ENCODE results near the gene NECTIN1.
A peak's percentile ranks its signal among the peaks of the same experiment; 100 is the strongest.

NECTIN1 gene

DNA sequence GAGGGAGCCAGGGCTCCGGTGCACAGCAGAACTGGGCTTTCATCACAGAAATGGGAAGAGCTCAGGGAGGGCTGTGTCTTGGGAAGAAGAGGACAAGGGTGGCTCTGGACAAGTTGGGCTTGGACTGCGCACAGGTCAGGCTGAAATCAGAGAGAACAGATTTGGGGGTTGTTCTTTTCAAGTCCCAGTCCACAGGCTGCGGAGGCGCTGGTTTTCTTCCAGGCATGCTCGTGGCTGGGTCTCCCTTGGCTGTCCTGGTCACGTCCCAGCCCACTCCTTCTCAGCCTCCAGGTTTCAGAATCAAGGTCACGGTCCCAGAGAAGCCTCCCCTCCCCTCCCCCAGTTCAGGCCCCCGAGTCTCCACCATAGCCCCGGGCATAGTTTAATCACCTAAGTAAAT, 17.0 kb downstream of the NECTIN1 start:
- DNase-seq, result no peak

DNA sequence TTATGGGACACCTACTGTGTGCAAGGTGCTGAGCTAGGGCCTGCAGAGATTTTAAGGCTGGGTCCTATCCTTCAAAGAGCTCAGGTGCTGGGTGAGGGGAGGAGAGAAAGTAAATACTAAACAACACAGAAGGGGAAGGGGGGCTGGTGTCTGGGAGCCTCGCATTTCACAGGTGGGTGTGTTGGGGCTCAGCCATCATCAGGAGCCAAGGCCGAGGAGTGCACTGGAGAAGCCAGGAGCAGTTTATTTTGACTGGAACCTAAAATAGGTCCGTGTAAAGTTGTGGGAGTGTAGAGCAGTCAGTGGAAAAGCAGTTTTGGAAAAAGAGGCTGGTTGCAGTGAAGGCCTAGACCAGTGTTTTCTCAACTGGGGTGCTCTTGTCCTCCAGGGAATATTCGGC, 17.5 kb downstream of the NECTIN1 start:
- no peak for DNase-seq

DNA sequence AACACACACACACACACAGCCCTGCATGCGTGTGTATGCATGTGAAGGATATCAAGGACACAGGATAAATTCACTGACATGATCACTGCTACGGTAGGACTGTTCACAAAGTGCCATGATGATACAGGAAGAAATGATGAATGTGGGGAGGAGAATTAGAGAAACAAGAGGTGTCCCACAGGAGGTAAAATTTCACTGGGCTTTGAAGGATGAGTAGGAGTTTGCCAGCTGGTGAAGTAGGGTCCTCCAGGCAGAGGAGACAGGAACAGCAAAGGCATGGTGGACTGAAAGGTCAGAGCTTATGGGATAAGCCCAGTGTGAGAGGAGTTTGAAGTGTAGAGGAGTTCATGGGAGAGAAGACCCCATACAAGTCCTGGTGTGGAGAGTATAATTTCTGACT, 18.6 kb downstream of the NECTIN1 start:
- no peak for DNase-seq

DNA sequence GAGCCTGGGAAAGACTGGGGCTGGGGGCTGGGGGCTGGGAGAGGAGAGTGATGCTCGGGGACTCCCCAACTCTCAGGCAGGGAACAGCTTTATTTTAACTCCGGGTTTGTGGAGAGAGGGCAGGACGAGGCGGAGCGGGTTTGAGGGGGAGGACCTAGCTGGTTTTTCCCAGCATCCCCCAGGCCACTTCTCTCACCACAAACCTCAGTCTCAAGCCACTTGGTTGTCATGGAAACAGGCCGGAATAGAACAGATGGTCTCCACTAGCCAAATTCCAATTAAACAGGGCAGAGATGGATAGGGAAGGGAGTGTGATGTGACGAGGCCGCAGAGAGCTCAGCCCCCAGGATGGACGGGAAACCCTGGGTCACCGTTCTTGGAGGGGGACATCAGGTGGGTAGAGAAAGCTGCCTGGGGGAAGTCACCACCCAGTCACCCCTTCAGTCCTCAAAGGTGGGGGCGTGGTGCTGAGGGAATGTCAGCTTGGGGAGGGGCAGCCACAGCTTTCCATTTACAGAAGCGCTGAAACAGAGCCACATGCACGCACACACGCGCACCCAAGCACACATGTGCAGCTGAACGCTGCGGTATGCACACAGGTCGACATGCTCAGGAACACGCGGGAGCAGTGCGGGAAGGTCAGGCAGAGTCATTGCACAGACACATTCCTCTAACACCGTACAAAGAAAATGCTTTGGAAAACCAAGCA, 19.2 kb downstream of the NECTIN1 start:
- DNase-seq, result peak; percentile 89

DNA sequence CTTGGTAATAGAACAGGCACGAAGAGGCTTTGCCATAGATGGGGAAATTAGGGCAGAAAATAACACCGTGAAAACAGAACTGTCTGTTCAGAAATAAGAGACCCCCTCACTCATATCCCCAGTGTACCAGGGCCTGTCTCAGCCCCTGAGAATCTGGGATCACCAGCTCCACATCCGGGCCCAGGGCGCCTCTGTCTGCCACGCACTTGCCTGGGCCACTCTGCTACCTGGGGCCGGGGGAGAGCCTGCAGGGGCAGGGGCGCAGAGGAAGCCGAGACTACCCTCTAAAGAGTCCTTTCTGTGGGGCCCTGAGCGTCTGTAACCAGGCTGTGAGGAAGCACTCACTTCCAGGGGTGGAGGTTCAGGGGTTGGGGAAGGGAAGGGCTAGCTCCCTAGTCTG, 19.8 kb downstream of the NECTIN1 start:
- no peak for DNase-seq

DNA sequence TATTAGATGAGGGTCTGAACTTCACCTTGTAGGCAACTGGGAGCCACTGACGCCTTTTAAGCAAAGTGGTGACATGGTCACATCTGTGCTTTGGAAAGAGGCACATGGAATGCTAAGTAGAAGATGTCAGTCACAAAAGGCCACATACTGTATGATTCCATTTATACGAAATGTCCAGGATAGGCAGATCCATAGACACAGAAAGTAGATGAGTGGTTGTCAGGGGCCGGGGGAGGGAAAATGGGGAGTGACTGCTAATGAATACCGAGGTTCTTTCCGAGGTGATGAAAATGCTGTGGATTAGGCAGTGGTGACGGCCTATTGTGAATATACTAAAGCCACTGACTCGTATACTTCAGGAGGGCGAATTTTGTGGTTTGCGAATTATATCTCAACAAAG, 20.6 kb downstream of the NECTIN1 start:
- no peak for DNase-seq

DNA sequence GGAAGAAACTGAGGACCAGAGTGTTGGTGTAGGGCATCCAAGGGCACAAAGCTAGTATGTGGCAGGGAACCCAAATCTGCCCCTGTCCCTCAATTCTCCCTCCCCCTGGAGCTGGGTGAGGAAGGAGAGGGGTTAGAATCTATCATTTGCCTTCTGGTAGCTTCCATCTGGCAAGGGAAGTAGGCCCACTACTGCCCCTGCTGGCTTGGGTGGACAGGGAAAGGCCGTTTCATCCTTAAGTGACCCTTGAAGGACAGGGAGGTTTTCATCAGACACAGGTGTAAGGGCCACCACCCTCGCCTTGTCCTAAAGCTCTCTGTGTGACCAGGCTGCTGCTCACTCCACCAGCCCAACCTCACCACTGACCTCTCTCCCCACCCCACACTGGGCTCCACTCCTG, 22.1 kb downstream of the NECTIN1 start:
- DNase-seq, result no peak

DNA sequence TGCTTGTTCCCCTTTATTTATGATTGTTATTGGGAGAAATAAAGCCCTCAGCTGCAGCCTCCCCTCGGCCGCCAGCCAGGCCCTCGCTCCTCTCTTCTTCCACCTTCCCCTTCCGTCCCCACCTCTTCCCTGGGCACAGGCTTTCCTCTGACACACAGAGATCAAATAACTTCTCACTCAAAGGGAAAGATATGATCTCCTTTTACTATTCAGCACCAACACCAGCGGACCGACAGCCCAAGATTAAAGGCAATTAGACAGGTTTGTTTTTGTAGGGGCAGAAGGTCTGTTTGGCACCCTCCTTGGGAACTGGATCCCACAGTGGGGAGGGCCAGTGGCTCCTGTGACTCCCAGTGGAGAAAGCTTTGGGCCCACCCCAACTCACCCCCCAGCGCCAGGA, 23.0 kb downstream of the NECTIN1 start:
- no peak for DNase-seq

DNA sequence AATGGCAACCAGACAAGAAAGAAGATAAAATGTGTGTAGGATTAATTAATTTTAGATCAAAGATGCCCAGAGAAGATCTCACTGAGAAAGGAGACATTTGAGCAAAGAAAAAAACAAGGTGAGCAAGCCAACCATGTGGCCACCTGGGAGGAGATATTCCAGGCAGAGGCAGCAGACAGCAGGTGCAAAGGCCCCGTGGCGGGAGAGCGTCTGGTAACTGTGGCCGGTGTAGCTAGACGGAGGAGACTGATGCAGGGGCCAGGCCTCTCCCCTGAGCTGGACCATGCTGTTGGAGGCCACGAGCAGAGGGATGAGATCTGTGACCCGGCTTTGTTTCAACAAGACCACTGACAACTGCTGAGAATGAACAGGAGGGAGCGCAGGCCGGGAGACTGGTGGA, 23.6 kb downstream of the NECTIN1 start:
- DNase-seq, result no peak

DNA sequence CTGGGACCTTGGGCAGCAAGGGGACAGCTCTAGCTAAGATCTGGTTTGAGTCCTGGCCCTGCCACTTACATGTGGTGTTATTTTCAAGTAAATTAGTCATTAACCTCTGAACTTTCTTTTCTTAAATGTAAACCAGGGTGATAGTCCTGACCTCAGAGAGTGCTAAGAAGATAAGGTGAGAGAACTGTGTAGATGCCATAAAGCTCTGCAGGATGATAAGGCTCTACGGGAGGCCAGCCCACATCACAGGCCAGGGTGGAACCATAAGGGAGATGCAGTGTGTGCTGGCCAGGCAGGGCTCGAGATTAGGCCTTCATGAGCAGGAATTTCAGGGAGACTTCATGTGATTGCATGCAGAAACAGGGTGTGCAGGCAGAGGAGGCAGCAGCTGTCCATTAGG, 24.2 kb downstream of the NECTIN1 start:
- no peak for DNase-seq

DNA sequence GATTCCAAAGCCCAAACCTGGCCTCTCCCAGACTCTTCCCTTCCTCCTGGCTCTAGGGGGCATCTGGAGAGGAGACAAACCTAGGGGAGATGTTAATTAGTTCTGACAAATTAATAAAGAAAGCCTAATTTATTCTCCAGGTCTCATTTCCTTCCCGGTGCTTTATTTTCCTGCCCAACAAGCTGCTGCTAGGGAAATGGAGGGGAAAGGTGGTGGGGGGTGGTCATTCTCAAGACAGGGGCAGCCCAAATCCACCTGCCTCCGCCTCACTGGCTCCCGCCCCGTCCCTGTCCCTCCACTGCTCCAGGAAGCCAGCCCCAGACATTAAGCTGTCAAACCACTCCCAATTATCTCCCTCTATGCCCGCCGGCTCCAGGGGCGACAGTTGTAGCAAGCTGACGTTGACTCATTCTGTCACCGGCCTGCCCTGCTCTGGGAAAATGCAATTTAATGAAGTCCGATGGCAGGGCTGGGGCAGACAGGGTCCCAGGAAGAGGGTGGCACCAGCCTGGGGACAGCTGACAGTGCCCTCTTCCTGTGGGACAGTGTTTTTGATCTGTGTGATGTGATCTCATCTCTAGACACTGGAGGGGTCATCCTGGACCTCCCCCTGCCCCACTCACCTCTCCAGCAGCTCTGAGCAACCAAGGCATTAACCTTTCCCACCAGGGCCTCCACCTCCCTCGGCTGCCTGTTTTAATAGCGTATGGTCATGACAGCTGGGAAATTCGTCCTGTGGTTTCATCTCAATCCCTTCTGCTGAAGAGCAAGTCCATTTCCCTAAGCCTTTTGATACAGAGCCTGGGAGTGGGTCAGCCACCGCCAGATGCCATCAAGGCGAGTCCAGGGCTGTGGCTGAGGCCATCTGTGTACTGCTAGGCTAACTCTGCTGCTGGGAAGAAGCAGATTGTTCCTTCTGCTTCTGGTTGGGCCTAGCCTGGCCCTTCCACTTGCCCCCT, 27.1 kb downstream of the NECTIN1 start:
- peak; percentile 47 for DNase-seq

DNA sequence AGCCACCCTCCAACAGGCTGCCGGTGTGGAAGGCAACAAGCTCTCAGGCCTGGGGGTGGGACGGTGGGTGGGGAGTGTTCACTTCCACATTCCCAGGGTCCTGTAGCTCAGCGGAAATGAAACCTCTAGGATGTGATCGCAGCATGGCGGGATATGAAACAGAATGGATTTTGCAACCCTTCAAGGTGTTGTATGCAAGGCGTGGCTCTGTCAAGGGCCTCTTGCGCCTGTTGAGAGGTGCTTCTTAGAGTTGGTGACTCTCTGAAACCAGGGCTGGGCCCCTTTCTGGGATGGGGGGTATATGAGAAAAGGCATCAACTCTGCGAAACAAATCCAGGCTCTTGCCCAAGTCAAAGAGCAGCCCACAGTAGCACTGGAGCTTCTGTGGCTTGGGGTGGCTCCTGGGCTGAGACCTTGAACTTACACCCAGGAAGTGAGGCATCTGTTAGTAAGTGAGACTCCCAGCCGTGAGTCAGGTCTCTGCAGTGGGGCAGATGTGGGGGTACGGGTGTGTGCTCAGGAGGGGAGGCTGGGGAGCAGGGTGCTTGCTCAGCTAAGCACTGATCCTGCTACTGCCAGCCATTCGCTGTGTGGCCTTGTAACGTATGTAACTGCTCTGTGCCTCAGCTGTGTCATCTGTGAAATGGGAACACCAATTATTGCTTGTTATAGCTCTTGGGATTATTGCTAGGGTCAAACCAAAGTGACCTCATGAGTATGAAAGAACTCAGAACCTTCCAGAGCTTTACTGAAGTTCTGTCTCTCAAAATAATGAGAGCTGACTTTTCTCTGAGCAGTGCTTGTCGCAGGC, 28.3 kb downstream of the NECTIN1 start:
- DNase-seq, result no peak

DNA sequence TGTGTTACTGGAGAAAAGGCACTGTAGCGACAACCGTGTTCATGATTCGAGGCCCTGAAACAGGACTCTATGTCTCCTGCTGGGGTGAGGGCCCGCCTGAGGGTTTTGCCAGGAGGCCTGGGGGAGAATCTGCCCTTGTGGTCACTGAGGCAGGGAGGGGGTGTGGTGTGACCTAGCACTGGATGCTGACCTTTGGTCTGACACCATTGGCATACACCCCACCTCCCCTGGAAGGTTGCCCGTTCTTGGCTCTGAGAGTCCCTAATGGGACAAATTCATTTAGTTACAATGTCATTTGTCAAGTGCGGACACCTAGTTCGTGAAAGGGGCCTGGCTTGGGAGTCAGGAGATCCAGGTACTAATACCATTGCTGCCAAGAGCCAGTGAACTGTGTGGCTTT, 29.0 kb downstream of the NECTIN1 start:
- DNase-seq, result no peak

DNA sequence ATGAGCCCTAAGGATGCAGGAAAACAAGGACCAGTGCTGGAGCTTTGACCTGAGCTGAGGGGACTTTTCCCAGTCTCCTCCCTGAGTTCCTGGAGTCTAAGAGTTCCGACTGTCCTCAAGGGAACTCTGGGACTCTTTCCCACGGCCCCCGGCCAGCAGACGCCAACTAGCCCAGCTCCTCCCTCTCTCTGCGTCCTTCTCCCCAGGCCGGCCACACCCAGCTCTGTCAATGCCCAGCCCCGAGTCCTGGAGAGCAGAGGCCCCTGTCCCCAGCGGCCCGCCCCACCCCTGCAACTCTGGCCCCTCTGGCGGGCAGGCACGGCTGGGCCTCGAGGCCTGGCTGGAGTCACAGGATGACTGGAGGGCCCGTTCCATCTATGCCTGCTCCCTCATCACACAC, 29.8 kb downstream of the NECTIN1 start:
- peak; percentile 11 for DNase-seq

DNA sequence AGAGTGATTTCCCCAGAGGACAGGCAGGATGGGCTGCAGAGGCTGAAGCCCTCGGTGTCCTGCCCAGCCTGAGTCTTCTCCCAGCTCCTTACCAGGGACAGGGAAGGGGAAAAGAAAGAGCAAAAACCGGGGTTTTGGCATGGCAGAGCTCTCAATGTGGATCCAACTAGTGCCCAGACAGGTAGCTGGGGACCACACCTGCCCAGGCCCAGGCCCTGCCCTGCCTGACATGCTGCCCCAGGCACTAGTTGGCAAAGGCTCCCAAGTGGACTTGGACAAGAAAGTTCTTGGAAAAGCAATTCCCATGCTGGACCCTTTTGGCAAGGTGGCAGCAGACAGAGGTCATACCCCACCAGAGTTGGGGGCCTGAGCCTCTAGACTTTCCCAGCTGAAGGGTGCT, 31.1 kb downstream of the NECTIN1 start:
- DNase-seq, result no peak

DNA sequence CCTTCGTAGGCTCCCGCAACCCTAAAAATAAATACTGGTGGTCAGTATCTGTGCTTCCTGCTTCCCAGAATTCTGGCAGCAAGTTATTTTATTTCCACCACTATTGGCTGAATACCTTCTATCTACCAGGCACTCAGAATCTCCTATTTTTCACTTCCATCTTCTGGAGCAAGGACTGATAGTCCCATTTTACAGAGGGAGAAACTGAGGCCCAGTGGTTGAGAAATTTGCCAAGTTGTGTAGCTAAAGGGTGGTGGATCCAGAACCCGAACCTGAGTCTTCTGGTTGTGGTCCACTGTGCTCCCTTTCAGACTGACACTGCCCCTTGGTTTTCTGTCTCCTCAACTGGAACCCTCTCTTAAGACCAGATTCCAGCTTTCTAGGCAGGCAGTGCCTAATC, 31.6 kb downstream of the NECTIN1 start:
- DNase-seq, result no peak

DNA sequence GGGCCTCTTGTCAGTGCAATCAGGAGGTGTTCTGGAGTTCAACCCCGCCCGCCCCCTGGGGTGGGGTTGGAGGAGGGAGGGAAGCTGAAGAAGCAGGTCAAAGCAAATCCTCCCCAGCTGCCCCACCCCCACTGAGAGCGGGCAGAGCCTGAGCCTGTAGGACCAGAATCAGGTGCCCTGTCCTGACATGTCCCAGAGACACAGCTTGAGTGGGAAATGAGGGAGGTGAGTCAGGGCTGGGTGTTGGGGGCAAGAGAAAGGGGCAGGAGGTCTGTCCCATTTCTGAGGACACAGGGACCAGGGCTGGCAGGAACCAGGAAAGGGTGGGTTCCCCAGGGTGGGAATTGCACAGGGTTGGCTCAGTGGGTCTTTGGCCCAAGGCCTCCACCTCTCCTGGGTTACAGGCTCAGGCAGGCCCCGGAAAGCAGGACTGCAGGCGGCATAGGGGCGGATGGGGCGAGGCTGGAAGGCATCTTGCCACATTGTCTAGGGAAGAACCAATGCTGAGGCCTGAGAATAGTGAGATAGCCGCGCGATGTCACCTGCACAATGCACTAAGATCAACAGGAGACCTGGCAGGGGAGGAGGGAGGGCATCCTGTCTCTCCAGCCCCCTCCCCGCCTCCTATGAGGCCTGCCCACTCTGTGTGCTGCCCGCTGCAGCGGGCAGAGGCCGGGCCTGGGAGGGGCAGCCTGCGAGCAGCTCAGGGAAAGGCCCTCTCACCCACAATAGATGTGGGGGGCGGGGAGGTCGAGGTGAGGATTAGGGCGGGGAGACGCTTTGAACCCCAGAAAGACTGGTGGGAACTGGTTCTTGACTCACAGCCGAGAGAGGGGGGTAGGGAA, 32.4 kb downstream of the NECTIN1 start:
- DNase-seq, result no peak

DNA sequence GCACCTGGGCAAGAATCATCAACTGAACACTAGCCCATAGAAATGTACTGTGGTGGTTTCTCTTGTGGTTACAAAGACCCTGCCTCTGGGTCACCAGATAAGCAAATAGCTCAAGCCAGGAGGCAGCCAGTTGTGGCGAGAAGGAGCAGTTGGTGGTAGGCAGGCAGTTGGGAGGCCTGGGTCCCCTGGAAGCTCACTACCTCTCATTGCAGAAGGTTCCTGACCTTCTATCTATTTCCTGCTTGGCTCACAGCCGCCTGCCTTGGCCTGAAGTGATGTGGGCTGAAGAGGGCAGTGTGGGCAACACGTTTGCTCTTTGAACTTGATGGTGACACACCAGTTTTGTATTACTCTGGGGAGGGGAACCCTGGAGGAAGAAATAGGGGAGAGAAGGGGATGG, 34.7 kb downstream of the NECTIN1 start:
- DNase-seq, result no peak

DNA sequence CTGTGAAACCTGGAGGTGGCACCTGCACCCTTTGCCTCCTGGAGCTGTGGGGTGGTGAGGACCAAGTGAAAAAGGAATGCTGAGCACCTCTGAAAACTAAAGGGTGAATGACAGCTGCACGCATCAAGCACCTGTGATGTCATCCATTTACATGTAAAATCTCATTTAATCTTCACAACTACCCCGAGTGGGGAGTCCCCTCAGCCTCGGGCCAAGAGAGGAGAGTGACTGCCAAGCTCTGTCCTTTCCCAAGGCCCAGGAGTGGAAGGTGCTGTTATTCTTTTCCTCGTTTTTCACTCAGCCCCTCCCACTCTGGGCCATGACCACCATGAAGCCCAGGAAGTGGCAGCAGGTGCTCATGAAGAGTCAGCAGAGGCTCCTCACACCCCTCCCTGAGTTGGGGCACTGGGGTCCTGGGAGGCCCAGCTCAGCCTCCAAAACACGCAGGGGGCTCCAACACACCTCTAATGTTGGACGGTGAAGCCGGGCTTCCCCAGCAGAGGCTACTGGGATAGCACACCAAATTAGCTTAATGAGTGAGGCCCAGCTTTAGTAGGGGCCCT, 35.7 kb downstream of the NECTIN1 start:
- DNase-seq, result no peak

DNA sequence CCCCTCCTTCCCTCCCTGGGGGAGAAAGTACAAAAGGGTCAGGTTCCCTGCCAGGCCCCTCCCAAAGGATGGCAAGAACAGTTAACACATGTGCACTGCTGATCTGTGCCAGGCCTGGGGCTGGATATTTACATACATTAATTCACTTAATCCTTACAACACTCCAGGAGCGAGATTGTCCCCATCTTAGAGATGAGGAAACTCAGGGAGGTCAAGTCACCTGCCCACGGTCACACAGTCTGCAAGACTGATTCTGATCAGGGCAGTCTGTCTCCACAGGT, 36.5 kb downstream of the NECTIN1 start:
- no peak for DNase-seq

DNA sequence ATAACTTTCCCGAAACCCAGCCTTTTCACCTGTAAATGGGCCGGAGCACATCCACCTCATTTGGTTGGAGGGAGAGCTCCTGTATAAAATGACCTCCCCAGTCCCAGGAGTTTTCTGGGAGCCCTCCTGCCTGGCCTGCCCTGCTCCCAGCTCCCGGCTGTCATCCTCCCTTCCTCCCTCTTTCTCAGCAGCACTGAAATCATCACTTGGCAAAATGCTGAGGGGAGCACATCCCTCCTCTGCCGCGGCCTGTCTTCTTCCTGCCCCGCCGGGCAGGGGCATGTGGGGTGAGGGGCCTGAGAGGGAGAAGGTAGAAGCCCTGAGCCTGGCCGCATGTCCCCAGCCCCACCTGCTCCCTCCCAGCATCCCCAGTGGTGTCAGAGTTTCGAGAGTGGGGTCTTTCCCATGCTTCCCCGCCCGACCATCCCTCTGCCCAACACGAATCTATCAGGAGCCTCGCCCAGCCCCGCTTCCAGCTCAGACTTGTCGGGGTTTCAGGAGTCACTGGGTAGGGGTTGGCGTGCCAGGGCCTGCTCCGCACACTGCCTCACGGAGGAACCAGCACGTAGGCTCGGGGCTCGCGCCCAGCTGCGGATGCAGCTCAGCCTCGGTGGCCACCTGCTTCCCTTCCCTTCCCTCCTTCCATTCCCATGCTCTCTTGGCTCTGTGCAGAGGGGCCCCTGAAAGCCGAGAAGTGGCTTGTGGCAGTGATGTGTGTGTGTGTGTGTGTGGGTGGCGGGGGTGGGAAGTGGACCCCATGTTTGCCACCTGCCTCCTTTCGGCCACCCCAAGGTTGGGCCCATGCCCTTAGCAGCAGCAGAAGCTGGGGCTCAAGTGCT, 37.1 kb downstream of the NECTIN1 start:
- no peak for DNase-seq
